NB4 (cell line): ENCODE results near the gene PTPRK.

Experiments
- CTCF ChIP-seq: IDR thresholded peaks from one replicate; pipeline ENCODE4 v1.5.1; 2012; ENCODE audit warnings: low read depth, low read length
- MAX ChIP-seq: IDR thresholded peaks from 2 replicates; pipeline ENCODE4 v1.6.1; 2011; ENCODE audit warnings: low read depth, low read length
- POLR2A ChIP-seq: IDR thresholded peaks from 2 replicates; pipeline ENCODE4 v1.6.1; 2011; ENCODE audit warnings: mild to moderate bottlenecking; ENCODE audit not compliant: insufficient read length; ENCODE audit errors: extremely low read depth

- no peak for TF ChIP-seq POLR2A
- TF ChIP-seq CTCF = no peak
- no peak for TF ChIP-seq MAX
These were observed 416 bp downstream of the PTPRK start for GRCh38 chr6:128519931-128520435.
